Measurements from ENCODE around the gene RIMBP2. TPM values are rescaled to one million over a fixed set of nuclear protein-coding genes. Genes with fewer than 3 reads are reported as not detected.
"Not testable (repeated sequence)": the region's sequence is repeated elsewhere in the genome, so short reads cannot be mapped to it uniquely, and the experiment has no call there.

Gene RIMBP2
- total RNA-seq, 1 experiment from 2014 or later, result not detected

- DNase-seq (ENCODE audit: low read depth), result no peak
Measured at GRCh38 chr12:130705178-130705822, 10.8 kb downstream of the RIMBP2 start.

DNA sequence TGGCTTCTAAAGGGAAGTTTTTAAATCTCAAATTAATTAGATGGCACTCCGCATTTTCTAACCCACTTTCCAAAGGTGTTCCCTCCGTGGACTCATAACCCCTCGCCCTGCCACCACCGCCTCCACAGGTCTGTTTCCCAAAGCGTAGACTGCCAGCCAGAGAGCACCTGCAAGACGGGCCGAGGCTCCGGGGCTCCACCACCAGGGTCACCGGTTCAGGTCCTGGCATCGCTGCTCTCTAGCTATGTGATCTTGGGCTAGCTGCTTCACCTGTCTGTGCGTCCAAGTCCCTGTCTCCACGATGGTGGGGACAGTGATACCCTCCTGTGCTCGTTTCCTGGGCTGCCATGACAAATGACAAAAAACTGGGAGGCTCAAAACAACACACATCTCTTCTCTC is 11.5 kb downstream of the RIMBP2 start:
- DNase-seq (ENCODE audit: low read depth), result no peak

DNA sequence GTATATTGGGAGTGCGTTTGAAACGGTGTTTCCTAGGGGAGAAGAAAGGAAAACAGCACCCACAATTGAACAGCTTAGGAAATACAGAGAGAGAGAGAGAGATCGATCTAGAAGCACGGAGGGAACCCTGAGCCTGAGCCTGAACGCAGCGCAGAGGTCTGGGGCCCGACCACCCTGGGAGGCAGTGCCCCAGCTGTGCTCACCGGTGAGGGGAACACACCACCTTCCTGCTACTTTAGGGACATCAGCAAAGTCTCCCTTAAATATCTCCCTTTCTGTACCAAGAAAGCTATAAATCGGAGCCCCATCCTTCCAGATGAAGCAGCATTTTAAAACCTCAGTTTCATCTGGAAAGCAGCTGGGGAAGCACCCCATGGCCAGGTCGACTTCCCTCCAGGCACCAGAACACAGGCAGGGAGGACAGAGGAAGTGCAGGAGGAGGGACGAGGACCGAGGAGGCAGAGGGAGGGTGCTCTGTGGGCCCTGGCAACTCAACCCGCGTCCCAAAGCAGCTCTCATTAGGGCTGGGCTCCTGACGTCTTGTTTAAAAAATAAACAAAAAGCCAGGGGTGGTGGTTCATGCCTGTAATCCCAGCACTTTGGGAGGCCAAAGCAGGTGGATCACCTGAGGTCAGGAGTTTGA is 12.2 kb downstream of the RIMBP2 start:
- DNase-seq (ENCODE audit: low read depth), result no peak

DNA sequence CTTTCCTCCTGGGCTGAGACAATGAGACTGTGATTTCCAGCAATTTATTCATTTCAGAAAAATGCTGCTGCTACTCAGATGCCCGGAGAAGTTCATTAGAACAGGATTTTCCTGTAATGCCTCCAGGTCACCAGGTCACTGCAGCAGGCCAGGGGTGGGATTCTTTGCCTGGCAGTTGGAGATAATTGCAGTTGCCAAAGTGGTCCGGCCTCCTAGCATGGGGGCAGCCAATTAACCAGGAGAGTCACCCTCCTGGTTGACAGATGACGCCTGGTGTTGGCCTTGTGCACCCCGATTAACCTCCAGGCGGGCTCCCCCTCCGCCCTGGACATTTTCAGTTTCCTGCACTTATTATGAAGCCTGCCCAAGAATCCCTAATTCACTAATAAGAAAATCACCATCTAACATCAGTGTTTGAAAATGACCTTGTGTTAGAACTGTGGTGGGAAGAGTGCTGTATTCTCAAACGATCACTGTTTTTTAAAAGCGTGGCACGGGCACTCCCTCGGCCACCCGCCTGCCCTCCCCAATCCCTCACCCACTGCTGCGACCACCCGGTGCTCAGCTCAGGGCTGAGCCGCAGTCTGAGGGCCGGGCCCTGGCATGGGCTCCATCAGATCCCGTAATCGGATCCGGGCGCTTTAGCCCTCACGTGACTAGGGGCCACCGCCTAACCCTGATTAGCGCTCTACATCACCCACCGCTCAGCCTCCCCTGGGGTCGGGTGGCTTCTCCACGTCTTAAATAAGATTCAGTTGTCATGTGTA is 12.9 kb downstream of the RIMBP2 start:
- no peak for DNase-seq (ENCODE audit: low read depth)

GRCh38 chr12:130701402-130701744 is 14.7 kb downstream of the RIMBP2 start:
- no peak for DNase-seq (ENCODE audit: low read depth)

DNA sequence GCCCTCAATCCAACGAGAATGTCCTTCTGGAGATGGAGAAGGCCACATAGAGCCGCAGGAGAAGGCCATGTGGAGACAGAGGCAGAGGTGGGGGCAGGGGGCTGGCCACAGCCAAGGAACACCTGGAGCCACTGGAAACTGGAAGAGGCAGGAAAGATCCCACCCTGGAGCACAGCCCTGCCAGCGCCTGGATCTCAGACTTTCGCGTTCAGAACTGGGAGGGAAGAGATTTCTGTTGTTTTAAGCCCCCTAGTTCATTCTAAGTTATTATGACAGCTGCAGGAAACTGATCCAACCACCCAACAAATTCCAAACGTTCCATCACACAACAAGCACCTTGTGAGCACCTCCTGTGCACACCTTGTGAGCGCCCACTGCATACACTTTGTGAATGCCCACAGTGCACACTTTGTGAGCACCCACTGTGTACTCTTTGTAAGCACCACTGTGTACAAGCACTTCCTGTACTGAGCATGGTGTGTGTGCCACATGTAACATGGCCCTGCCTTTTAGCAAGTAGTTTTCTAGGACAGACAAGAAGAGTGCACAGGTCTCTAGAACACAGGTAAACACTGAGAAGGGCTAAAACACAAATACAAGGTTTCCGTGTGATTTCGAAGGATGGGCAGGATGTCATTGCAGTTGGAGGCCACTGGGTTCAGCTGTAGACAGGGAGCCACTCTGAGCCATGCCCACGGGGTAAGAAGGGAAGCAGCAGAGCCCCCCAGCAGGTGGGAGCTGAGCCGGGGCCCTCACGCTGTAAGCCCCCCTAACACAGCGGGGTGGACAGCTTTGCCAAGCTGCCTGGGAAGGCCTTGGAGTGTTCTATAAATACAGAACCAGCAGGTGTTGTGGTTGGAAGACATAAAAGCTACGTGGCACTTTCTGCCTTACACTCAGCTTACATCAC is 15.4 kb downstream of the RIMBP2 start:
- DNase-seq (ENCODE audit: low read depth), result no peak

DNA sequence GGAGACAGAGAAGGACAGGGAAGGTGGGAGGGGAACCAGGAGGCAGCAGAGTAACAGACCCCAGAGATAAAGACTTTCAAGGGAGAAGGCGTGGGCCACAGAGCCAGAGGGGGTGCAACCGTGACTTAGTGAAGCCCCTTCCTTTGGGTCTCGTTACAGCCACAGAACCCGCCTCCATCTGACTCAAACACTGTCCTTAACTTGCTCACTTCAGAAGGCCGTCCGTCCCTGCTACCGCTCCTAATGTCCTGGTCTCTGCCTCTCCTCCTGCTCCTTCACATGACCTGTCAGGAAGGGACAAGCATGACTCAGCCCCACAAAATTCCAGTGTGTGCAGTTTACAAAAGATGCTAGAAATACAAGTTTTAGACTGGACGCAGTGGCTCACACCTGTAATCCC is 18.0 kb downstream of the RIMBP2 start:
- DNase-seq (ENCODE audit: low read depth), result no peak

DNA sequence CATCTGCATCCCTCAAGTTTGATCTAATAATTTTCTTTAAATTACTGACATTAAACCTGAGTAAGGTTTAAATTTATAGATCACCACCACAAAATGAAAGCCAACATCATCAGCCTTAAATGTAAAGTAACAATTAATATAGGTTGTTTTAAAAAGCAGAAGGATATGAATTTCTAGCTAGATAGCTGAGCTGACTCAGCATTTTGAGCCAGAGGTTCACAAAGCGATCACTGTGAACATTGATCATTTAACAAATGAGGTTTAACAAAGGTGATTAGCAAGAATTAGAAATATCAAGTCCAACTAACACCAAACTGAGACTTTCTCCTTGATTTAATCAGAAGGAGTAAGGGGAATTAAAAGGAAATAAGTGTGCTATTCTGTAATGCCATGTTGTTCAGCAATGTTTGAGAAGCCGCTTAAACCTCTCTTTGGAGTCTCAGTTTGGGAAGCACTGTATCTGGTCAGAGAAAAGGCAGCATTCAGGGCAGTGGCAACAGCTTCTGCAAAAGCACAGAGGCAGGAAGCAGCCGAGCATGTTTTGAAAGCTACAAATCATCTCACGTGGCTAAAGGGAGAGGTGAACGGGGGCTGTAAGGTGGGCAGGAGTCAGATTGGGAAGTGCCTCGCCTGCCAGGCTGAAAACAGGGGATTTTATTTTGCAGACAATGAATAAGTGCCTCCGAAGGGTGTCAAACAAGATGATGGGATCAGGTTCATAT is 19.6 kb downstream of the RIMBP2 start:
- DNase-seq (ENCODE audit: low read depth), result no peak

- no peak for DNase-seq (ENCODE audit: low read depth)
Measured at GRCh38 chr12:130695061-130695460, 21.0 kb downstream of the RIMBP2 start.

DNA sequence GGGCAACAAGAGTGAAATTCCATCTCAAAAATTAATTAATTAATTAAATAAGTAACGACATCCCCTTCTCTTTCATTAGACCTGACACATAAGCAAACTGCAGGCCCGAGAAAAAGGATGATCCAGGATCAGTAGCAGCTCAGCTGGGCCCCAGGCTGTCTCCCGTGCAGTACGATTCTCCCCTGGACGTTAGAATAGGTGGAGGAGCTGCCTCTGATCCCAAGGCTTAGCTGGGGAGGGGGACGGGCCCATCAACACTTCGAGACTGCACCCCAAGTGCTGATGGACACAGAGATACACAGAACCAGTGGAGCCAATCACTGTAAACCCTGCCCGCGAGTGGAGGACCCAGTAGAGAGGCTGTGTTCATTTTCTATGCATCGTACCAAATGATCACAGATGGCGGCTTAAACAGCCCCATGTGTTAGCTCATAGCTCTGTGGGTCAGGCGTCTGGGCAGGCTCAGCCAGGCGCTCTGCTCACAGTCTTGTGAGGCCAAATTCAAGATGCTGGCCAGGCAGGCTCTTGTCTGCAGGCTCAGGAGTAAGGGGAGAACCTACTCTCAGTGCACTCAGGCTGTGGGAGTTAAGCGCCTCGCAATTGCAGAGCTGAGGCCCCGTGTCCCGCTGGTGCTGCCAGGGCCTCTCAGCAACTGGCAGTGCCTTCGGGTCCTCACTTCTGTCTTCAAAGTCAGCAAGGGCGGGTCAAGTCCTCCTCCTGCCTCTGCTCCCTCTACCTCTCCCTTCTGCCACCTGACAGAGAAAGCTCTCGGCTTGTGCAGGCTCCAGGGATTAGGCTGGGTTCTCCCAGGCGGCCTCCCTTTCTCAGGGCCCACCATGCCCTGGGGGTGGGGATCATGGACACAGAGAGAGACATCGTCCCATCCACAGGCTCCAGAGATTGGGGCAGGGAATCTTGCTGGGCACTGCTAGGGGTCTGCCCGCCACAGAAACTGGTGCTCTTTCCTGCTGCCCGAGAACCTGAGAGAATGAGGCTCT is 26.4 kb downstream of the RIMBP2 start:
- DNase-seq (ENCODE audit: low read depth), result no peak

- DNase-seq (ENCODE audit: low read depth), result not testable (repeated sequence)
Measured at GRCh38 chr12:130688999-130689398, 27.1 kb downstream of the RIMBP2 start.

- DNase-seq (ENCODE audit: low read depth), result no peak
Measured at GRCh38 chr12:130687796-130688778, 28.0 kb downstream of the RIMBP2 start.

- DNase-seq (ENCODE audit: low read depth), result no peak
Measured at GRCh38 chr12:130687190-130687589, 28.9 kb downstream of the RIMBP2 start.

- no peak for DNase-seq (ENCODE audit: low read depth)
Measured at GRCh38 chr12:130686511-130686991, 29.5 kb downstream of the RIMBP2 start.

- no peak for DNase-seq (ENCODE audit: low read depth)
Measured at GRCh38 chr12:130685850-130686249, 30.2 kb downstream of the RIMBP2 start.

GRCh38 chr12:130685250-130685787 is 30.8 kb downstream of the RIMBP2 start:
- no peak for DNase-seq (ENCODE audit: low read depth)

- DNase-seq (ENCODE audit: low read depth), result no peak
Measured at GRCh38 chr12:130683811-130684210, 32.3 kb downstream of the RIMBP2 start.

GRCh38 chr12:130683080-130683479 is 33.0 kb downstream of the RIMBP2 start:
- DNase-seq (ENCODE audit: low read depth), result no peak

Measured in LHCN-M2 (cell line).